Islet of Langerhans (tissue), 1 donor: ENCODE measurements around the gene AGBL4.
"Not testable (repeated sequence)": the region's sequence is repeated elsewhere in the genome, so short reads cannot be mapped to it uniquely, and the experiment has no call there.

ENCODE experiments used
- FAIRE-seq: peaks from one replicate; lab custom pipeline; 2011; peaks lifted over from hg19 to GRCh38; lab: Jason Lieb, UNC

AGBL4 gene

GRCh38 chr1:49016030-49016977 lies 1007.5 kb downstream of the AGBL4 start:
- no peak for FAIRE-seq

GRCh38 chr1:49013079-49013478 lies 1010.7 kb downstream of the AGBL4 start:
- no peak for FAIRE-seq

GRCh38 chr1:49002981-49003380 lies 1020.8 kb downstream of the AGBL4 start:
- not testable (repeated sequence) for FAIRE-seq

- FAIRE-seq = no peak
Measured at GRCh38 chr1:48999321-48999720, 1024.4 kb downstream of the AGBL4 start.

GRCh38 chr1:48996311-48996710 lies 1027.4 kb downstream of the AGBL4 start:
- FAIRE-seq = no peak

- no peak for FAIRE-seq
Measured at GRCh38 chr1:48988633-48989197, 1035.0 kb downstream of the AGBL4 start.

GRCh38 chr1:48979940-48980339 lies 1043.8 kb downstream of the AGBL4 start:
- peak; percentile 86 for FAIRE-seq

GRCh38 chr1:48978413-48978812 lies 1045.3 kb downstream of the AGBL4 start:
- FAIRE-seq = no peak

- FAIRE-seq = no peak
Measured at GRCh38 chr1:48977273-48977672, 1046.5 kb downstream of the AGBL4 start.

- FAIRE-seq = no peak
Measured at GRCh38 chr1:48969971-48970370, 1053.8 kb downstream of the AGBL4 start.

GRCh38 chr1:48967318-48967717 lies 1056.4 kb downstream of the AGBL4 start:
- FAIRE-seq = no peak

GRCh38 chr1:48966583-48966982 lies 1057.2 kb downstream of the AGBL4 start:
- no peak for FAIRE-seq

GRCh38 chr1:48960320-48960719 lies 1063.4 kb downstream of the AGBL4 start:
- FAIRE-seq = peak; percentile 66

- FAIRE-seq = peak; percentile 99
Measured at GRCh38 chr1:48955774-48956173, 1068.0 kb downstream of the AGBL4 start.

GRCh38 chr1:48953617-48954016 lies 1070.1 kb downstream of the AGBL4 start:
- no peak for FAIRE-seq

- no peak for FAIRE-seq
Measured at GRCh38 chr1:48948562-48948961, 1075.2 kb downstream of the AGBL4 start.

- peak; percentile 97 for FAIRE-seq
Measured at GRCh38 chr1:48947761-48948537, 1075.8 kb downstream of the AGBL4 start.

- FAIRE-seq = no peak
Measured at GRCh38 chr1:48946070-48946469, 1077.7 kb downstream of the AGBL4 start.

GRCh38 chr1:48944811-48945210 lies 1078.9 kb downstream of the AGBL4 start:
- no peak for FAIRE-seq

GRCh38 chr1:48943826-48944225 lies 1079.9 kb downstream of the AGBL4 start:
- FAIRE-seq = no peak

- FAIRE-seq = no peak
Measured at GRCh38 chr1:48943393-48943792, 1080.4 kb downstream of the AGBL4 start.

GRCh38 chr1:48940962-48941732 lies 1082.6 kb downstream of the AGBL4 start:
- peak; percentile 97 for FAIRE-seq
